ENCODE results near the gene FAM9C. TPM values are rescaled to one million over a fixed set of nuclear protein-coding genes. Genes with fewer than 3 reads are reported as not detected.

The FAM9C gene
- total RNA-seq, 1 donor from 2014 or later = not detected

DNA sequence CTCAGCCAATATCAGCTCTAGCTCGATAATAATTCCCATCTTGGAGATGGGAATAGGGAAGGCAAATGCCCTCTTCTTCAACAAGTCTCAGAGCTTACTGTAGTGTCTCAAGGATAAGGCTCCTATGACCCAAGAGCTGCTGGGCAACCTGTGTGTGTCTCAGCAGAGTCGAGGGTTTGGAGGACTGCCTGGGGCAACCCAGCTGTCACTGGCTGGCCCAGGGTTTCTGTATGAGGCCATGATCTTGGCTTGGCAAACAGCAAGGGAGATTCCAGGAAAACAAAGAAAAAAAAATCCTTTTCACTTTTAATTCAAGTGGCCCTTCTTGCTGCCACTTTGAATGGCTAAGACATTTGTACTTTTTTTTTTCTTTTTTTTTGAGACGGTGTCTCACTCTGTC, 35.1 kb downstream of the FAM9C start:
- Histone ChIP-seq H3K36me3 (ENCODE audit: control insufficient read depth, insufficient read depth, low read length) (no peaks in the 10 kb centered on the region), H3K27me3 (ENCODE audit: control insufficient read depth, insufficient read depth, low read length) (no peaks in the 10 kb centered on the region), H3K4me3 (ENCODE audit: low read depth, low read length) (no peak overlapping the region)
- TF ChIP-seq, protein P1, sequence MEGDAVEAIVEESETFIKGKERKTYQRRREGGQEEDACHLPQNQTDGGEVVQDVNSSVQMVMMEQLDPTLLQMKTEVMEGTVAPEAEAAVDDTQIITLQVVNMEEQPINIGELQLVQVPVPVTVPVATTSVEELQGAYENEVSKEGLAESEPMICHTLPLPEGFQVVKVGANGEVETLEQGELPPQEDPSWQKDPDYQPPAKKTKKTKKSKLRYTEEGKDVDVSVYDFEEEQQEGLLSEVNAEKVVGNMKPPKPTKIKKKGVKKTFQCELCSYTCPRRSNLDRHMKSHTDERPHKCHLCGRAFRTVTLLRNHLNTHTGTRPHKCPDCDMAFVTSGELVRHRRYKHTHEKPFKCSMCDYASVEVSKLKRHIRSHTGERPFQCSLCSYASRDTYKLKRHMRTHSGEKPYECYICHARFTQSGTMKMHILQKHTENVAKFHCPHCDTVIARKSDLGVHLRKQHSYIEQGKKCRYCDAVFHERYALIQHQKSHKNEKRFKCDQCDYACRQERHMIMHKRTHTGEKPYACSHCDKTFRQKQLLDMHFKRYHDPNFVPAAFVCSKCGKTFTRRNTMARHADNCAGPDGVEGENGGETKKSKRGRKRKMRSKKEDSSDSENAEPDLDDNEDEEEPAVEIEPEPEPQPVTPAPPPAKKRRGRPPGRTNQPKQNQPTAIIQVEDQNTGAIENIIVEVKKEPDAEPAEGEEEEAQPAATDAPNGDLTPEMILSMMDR (IDR thresholded peaks at IDR 0.05; ENCODE audit: insufficient read depth, low read length, poor library complexity, severe bottlenecking) = no peak
- no peak for DNase-seq (ENCODE audit: low read depth)

DNA sequence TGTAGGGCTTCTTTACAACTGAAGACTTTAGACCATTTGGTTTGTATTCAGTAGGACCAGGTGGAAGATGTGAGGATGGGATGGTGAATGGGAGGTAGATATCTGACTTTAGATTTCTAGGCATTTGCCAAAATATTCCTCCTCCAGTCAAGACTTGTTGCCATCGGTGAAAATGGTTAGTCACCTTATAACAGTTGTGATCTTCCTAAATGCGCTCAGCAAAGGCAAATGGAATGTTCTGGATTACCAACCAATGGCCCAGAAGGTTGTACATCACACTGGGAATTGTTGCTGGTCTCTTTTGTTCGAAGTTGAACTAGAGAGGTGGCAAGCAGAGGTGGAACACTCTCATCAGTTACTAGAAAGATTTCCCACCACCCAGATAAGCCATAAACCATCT, 35.6 kb downstream of the FAM9C start:
- H3K36me3 ChIP-seq (ENCODE audit: control insufficient read depth, insufficient read depth, low read length) = no peaks in the 10 kb centered on the region
- no peak overlapping the region for H3K4me3 ChIP-seq (ENCODE audit: low read depth, low read length)
- DNase-seq (ENCODE audit: low read depth) = no peak
- TF ChIP-seq, protein P1 (IDR thresholded peaks at IDR 0.05; ENCODE audit: insufficient read depth, low read length, poor library complexity, severe bottlenecking) = no peak
- no peaks in the 10 kb centered on the region for H3K27me3 ChIP-seq (ENCODE audit: control insufficient read depth, insufficient read depth, low read length)

DNA sequence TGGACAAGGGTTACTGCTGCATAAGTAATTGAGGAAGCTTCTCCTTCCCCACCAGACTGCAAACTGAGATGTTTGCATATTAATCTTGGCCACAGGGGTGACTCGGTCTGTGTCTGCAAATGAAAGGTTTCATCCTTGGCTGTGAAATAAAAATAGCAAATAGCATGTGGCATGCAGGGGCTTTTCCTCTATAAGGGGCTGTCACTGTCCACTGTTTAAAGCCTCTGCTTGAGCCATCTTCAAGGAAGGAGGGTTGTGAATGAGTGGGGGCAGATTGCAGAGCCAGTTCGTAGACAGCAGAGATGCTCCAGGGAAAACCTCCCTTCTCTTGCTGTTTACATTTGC, 36.3 kb downstream of the FAM9C start:
- no peak overlapping the region for H3K4me3 ChIP-seq (ENCODE audit: low read depth, low read length)
- no peaks in the 10 kb centered on the region for H3K36me3 ChIP-seq (ENCODE audit: control insufficient read depth, insufficient read depth, low read length)
- TF ChIP-seq, protein P1 (IDR thresholded peaks at IDR 0.05; ENCODE audit: insufficient read depth, low read length, poor library complexity, severe bottlenecking) = no peak
- H3K27me3 ChIP-seq (ENCODE audit: control insufficient read depth, insufficient read depth, low read length) = no peaks in the 10 kb centered on the region
- DNase-seq (ENCODE audit: low read depth) = no peak

DNA sequence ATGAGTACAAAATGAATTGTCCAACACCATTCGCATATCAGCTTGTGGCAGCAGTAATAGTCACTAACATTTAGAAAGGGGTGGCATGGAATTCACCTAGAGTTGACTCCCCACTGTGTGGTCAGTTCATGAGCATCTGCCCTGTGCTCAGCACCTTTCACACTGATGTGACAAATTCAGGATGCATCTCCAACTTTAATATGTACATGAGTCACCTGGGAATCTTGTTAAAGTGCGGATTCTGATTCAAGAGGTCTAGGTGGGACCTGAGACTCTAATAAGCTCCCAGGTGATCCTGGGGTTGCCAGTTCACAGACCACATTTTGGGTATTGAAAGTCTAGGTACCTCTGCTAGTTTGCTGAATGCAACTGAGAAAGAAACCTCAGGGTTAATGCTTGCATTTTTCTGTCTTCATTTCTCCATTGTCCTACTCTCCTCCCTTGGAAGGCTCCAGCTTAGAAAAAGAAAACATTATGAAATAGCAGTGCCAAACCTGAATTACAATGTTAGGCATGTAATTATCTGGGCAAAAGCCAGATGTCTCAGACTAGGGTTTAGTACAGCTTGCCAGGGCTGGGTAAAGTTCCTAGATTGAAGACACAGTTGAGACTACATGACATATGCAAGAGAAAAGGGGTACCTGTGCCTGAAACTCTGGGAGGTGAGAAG, 36.8 kb downstream of the FAM9C start:
- Histone ChIP-seq H3K27me3 (ENCODE audit: control insufficient read depth, insufficient read depth, low read length) (no peaks in the 10 kb centered on the region), H3K36me3 (ENCODE audit: control insufficient read depth, insufficient read depth, low read length) (no peaks in the 10 kb centered on the region), H3K4me3 (ENCODE audit: low read depth, low read length) (no peak overlapping the region)
- TF ChIP-seq, protein P1 (IDR thresholded peaks at IDR 0.05; ENCODE audit: insufficient read depth, low read length, poor library complexity, severe bottlenecking) = no peak
- DNase-seq (ENCODE audit: low read depth) = no peak

DNA sequence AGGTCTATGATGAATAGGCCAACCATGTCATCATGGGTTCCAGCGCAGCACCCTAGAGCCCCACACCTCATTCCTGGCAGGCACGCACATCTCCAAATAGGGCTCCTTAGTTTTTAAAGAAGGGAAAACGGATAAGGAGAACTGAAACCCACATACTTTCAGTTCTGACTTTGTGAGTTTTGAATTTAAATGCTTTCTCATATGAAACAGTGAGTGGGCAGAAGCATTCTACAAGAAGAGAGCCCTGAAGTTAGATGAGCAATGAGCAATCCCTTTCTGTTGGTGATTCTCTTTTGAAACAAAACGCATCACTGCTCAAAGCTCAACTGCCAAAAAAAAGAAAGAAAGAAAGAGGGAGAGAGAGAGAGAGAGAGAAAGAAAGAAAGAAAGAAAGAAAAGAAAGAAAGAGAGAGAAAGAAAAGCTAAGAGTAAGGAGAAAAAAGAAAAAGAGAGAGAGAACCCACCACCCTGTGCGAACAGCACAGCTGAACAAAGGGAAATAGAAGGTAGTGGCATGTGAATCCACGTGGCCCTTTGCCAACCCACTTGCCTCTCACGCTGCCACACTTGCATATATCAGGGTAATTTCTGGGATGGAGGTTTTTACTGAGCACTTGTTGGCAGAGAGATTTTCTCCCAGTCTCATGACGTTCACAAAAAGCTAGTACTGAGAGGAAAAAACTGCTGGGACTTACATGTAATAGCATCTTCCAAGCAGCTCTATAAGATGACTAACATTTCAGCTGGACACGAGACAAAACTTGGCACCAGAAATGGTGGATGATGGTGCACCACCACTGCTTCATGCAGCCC, 38.6 kb downstream of the FAM9C start:
- TF ChIP-seq, protein P1 (IDR thresholded peaks at IDR 0.05; ENCODE audit: insufficient read depth, low read length, poor library complexity, severe bottlenecking) = no peak
- no peak for DNase-seq (ENCODE audit: low read depth)
- no peaks in the 10 kb centered on the region for H3K27me3 ChIP-seq (ENCODE audit: control insufficient read depth, insufficient read depth, low read length)
- no peaks in the 10 kb centered on the region for H3K36me3 ChIP-seq (ENCODE audit: control insufficient read depth, insufficient read depth, low read length)
- no peak overlapping the region for H3K4me3 ChIP-seq (ENCODE audit: low read depth, low read length)
